Measurements from ENCODE around the gene ECE1. TPM values are rescaled to one million over a fixed set of nuclear protein-coding genes. Genes with fewer than 3 reads are reported as not detected.
A peak's percentile ranks its signal among the peaks of the same experiment; 100 is the strongest.

ECE1 gene
- total and polyA plus RNA-seq, 9 donors: 18.0 to 40.0 (median 33.0) TPM

DNA sequence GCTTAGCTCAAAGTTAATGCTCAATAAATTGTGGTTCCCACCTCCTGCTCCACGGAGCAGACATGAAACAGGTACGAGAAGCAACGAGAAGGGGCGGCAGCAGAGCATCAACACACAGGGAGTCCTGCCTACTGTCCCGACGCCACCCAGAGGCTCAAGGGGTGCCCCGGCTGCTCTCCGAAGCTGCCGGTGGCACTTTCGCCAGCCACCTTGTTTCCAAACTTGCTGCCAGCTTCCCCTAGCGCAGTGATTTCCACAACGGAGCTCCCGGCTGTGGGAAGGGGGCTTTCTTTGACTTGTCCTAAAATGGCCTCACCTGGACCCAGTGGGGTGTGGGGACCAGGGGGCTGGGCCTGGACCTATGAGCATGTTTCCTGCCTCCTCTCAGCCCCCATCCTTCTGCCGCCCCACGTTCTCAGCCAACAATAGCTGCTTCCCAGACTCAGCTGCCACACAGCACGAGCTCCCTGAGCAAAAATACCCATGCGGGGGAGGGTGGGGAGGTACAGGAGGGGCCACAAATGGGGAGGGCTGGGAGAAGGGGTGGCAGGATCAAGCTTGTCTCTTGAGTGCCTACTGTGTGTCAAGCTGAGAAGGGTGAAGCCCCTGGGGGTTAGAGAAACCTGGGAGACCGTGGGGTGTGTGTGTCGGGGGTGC, 35.6 kb upstream of the ECE1 start:
- no peak for DNase-seq
- no peaks in the 10 kb centered on the region for H3K27me3 ChIP-seq (ENCODE audit: control insufficient read depth, insufficient read depth, low read length)
- no peaks in the 10 kb centered on the region for H3K36me3 ChIP-seq (ENCODE audit: control insufficient read depth, insufficient read depth, low read length)
- H3K4me3 ChIP-seq (ENCODE audit: low read length): no peak overlapping the region
- 80% methylated on average over 13 of the region's 19 CpGs for WGBS (ENCODE audit: insufficient coverage)
- H3K9me3 ChIP-seq (replicated peaks; ENCODE audit: control insufficient read depth, low read depth, low read length): no peaks in the 10 kb centered on the region
- peak overlapping the region; percentile 74 for H3K27ac ChIP-seq (ENCODE audit: low read length)
- H3K4me1 ChIP-seq (ENCODE audit: control insufficient read depth, insufficient read depth, low read length): peaks cover 61% of the 10 kb centered on the region

DNA sequence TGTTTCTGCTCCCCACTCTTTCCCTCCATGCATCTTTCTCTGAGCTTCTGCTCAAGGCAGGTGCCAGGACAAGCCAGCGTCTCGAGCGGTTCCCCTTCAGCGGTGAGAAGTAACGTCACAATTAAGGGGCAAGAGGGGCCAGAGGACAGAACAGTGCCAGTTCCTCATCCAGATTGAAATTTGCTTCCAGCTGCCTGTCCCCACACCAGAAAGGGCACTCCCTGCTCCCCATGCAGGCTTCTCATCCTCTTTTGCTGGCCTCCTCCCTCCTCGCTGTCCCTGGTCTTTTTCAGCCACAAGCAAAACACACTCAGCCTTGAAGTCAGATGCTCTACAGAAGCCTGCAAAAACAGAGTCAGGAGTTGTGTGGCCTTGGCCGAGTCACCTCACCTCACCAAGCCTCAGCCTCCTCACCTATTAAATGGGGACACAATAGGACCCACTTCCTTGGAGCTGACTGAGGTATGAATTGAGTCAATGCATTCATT, 35.0 kb upstream of the ECE1 start:
- Histone ChIP-seq H3K36me3 (ENCODE audit: control insufficient read depth, insufficient read depth, low read length) (no peaks in the 10 kb centered on the region), H3K4me1 (ENCODE audit: control insufficient read depth, insufficient read depth, low read length) (peaks cover 67% of the 10 kb centered on the region), H3K27me3 (ENCODE audit: control insufficient read depth, insufficient read depth, low read length) (no peaks in the 10 kb centered on the region), H3K9me3 (replicated peaks; ENCODE audit: control insufficient read depth, low read depth, low read length) (no peaks in the 10 kb centered on the region), H3K27ac (ENCODE audit: low read length) (peak overlapping the region; percentile 74), H3K4me3 (ENCODE audit: low read length) (no peak overlapping the region)
- DNase-seq: no peak
- WGBS (ENCODE audit: insufficient coverage): 70% methylated on average over 2 of the region's 7 CpGs

DNA sequence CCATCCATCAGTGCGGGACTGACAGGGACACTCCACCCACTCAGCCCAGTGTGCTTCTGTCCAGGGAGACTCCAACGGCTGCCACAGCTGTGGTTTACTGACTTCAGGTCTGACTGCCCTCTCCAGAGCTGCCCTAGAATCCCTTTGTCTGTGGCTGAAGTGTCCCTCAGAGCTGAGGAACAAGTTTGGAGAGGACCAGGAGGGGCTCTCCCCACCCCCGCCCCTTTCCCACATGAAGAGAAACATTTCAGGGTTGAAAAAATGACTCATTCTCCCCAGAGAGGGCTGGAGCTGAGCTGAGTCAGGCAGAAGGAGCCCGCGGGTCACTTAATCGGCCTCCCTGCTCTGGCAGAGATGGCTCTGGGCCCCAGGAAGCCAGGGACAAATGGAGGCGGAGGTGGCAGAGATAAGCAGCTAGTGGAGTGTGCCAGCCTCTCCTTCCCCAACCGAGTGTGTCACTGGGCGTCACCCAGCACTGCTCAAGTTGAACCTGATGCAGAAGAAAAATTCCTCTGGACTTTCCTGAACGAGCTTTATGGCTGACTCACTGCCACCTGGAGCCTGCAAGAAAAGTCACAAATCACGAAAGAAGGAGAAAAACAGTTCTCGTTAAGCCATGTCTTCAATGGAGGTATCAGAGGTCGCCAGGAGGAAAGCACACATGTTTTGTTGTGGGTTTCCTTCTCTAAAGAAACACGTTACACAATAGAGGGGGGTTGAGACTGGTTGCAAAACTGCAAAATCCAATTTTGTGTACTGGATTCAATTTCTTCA, 34.3 kb upstream of the ECE1 start:
- Histone ChIP-seq H3K36me3 (ENCODE audit: control insufficient read depth, insufficient read depth, low read length) (no peaks in the 10 kb centered on the region), H3K27ac (ENCODE audit: low read length) (peak overlapping the region; percentile 74), H3K4me3 (ENCODE audit: low read length) (no peak overlapping the region), H3K4me1 (ENCODE audit: control insufficient read depth, insufficient read depth, low read length) (peaks cover 74% of the 10 kb centered on the region), H3K27me3 (ENCODE audit: control insufficient read depth, insufficient read depth, low read length) (no peaks in the 10 kb centered on the region), H3K9me3 (replicated peaks; ENCODE audit: control insufficient read depth, low read depth, low read length) (no peaks in the 10 kb centered on the region)
- WGBS (ENCODE audit: insufficient coverage): 21% methylated on average over 3 of the region's 14 CpGs
- peak; percentile 92 for DNase-seq

DNA sequence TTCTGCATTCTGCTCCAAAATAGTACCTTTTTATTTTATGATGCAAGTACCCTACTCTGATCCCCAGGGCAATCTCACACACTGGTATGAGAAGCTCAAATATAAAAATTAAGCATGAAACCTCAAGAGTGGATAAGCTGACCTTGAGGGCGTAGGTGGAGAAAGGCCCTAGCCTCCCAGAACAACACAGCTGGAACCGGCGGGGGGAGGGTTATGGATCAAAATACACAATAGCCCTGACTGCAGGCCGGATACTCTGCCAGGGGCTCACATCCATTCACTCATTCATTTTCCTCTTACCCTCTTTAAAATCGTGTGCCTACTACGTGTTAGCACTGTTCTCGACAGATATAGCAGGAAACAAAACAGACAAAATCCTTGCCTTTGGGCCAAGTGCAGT, 32.8 kb upstream of the ECE1 start:
- peak overlapping the region; percentile 59 for H3K27ac ChIP-seq (ENCODE audit: low read length)
- no peaks in the 10 kb centered on the region for H3K9me3 ChIP-seq (replicated peaks; ENCODE audit: control insufficient read depth, low read depth, low read length)
- H3K27me3 ChIP-seq (ENCODE audit: control insufficient read depth, insufficient read depth, low read length): no peaks in the 10 kb centered on the region
- no peak for DNase-seq
- H3K4me3 ChIP-seq (ENCODE audit: low read length): no peak overlapping the region
- peaks cover 89% of the 10 kb centered on the region for H3K4me1 ChIP-seq (ENCODE audit: control insufficient read depth, insufficient read depth, low read length)
- no peaks in the 10 kb centered on the region for H3K36me3 ChIP-seq (ENCODE audit: control insufficient read depth, insufficient read depth, low read length)
- WGBS (ENCODE audit: insufficient coverage): no CpG with 5 or more reads among the region's 7 CpGs

DNA sequence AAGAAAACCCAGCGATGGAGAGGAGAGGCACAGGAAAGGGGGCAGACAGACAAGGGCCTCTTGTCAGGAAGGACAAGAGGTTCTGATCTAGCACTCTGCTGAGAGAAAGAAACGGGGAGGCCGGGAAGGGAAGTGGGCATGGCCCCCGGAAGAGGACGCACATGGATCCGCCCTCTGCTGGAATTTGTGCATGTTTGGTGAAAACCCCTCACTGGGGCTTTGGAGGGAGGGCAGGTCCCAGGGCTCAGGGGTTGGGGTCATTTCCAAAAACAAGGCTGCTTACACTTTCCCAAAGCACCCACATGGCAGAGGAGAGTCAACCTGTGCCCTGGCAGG, 32.4 kb upstream of the ECE1 start:
- no peaks in the 10 kb centered on the region for H3K27me3 ChIP-seq (ENCODE audit: control insufficient read depth, insufficient read depth, low read length)
- H3K27ac ChIP-seq (ENCODE audit: low read length): peak overlapping the region; percentile 59
- H3K4me3 ChIP-seq (ENCODE audit: low read length): no peak overlapping the region
- no peak for DNase-seq
- H3K36me3 ChIP-seq (ENCODE audit: control insufficient read depth, insufficient read depth, low read length): no peaks in the 10 kb centered on the region
- 27% methylated on average over 6 of the region's 6 CpGs for WGBS (ENCODE audit: insufficient coverage)
- H3K9me3 ChIP-seq (replicated peaks; ENCODE audit: control insufficient read depth, low read depth, low read length): no peaks in the 10 kb centered on the region
- peaks cover 93% of the 10 kb centered on the region for H3K4me1 ChIP-seq (ENCODE audit: control insufficient read depth, insufficient read depth, low read length)

DNA sequence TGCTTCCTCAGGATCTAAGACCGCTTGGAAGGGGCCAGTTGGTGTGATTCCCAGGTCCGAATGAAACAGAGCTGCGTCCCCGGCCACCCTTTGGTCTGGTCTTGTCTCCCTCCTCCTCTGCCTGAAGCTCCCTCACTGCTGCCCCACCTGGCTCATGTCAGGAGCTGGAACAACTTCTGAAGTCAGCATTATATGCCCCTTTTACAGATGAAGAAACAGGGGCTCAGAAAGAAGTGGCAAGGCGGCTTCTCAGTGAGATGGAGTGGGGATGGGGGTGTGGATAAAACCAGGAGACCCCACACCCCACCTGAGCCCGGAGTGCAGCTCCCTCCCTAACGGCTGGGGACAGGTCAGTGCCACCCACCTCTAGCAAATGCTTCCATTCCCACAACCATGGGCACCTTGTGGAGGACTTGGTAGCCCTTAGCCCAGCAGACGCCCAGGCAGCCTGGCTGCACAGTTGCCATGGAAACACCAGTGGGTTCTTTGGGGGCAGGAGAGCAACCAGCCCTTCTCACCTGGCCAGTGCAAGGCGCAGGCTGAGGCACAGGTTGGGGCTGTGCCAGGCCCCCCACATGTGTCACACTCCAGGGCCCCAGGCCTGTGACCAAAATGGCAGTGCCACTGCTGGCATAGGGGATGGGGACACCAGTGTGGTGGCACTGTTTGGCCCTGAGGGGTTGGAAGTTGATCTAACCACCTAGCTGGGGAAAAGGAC, 31.9 kb upstream of the ECE1 start:
- no peak overlapping the region for H3K4me3 ChIP-seq (ENCODE audit: low read length)
- no peak overlapping the region for H3K27ac ChIP-seq (ENCODE audit: low read length)
- no peaks in the 10 kb centered on the region for H3K27me3 ChIP-seq (ENCODE audit: control insufficient read depth, insufficient read depth, low read length)
- WGBS (ENCODE audit: insufficient coverage): 81% methylated on average over 7 of the region's 9 CpGs
- no peaks in the 10 kb centered on the region for H3K36me3 ChIP-seq (ENCODE audit: control insufficient read depth, insufficient read depth, low read length)
- peaks cover 93% of the 10 kb centered on the region for H3K4me1 ChIP-seq (ENCODE audit: control insufficient read depth, insufficient read depth, low read length)
- DNase-seq: no peak
- H3K9me3 ChIP-seq (replicated peaks; ENCODE audit: control insufficient read depth, low read depth, low read length): no peaks in the 10 kb centered on the region

DNA sequence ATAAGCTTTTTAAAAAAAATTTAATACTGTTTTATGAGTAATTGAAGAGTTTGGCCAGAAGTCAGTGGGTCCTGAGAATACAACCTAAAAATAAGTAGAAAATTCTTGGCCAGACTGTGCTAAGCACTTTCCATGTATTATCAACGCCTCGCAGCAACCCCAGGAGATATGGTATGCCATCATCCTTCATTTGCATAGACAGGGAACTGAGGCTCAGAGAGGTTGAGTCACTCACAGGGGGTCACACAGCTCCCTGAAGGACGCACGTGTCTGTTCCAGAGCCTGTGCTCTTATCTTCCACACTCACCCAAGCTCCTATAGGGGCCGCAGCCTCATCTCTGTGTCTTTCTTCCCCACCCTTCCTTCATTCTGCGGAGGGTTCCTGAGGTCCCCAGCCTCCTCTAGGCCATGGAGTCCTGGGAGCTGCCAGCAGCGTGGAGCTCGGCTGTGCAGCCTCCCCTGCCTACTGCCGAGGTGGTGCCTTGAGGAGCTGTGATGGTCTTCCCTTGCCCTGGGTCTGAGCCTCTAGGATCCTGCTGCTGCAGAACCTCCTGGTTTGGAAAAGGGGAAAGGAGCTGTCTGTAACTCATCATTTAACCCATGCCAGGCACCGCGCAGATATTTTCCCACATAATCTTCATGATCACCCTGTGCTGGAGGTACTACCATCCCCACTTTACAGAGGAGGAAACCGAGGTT, 30.3 kb upstream of the ECE1 start:
- 64% methylated on average over 7 of the region's 12 CpGs for WGBS (ENCODE audit: insufficient coverage)
- Histone ChIP-seq H3K36me3 (ENCODE audit: control insufficient read depth, insufficient read depth, low read length) (no peaks in the 10 kb centered on the region), H3K27me3 (ENCODE audit: control insufficient read depth, insufficient read depth, low read length) (no peaks in the 10 kb centered on the region), H3K9me3 (replicated peaks; ENCODE audit: control insufficient read depth, low read depth, low read length) (no peaks in the 10 kb centered on the region), H3K27ac (ENCODE audit: low read length) (no peak overlapping the region), H3K4me1 (ENCODE audit: control insufficient read depth, insufficient read depth, low read length) (peaks cover 81% of the 10 kb centered on the region), H3K4me3 (ENCODE audit: low read length) (no peak overlapping the region)
- DNase-seq: no peak

DNA sequence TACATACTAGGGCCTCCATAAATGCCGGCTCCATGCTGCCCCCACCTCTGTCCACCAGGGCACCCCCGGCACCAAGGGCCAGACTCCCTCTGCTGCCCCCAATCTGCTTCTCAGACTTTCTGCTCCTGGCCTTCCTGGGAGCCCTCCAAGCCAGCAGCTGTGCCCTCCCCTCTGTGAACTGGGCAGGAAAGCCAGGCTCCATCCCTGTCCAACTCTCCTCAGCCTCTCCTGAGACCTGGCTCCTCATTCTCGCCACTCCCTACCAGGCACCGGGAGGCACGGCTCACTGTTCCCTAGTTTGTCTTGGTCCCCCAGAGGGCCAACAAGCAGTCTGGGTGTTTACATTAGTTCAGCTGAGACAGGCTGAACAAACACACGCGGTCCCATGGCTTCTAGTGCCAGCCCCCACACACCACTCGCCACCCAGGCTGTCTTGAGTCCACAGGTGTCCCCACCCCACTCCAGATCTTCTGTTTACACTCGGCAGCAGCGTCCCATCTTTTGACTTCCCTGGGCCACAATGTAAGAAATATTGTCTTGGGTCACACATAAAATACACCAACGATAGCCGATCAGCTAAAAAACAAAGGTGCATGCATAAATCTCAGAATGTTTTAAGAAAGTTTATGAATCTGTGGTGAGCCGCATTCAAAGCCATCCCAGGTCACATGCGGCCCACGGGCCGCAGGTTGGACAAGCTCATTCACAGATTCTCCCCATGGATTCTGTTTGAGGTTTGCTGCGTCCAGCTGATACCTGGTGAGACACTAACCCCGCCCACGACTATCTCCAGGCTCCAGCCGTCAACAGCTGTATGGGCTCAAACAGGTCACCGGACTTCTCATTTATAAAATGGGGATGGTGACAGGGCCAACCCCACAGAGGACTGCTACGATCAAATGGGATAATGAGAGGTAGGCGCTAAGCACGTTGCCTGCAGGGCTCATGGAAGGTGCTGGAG, 29.5 kb upstream of the ECE1 start:
- Histone ChIP-seq H3K9me3 (replicated peaks; ENCODE audit: control insufficient read depth, low read depth, low read length) (no peaks in the 10 kb centered on the region), H3K27ac (ENCODE audit: low read length) (peak overlapping the region; percentile 77), H3K27me3 (ENCODE audit: control insufficient read depth, insufficient read depth, low read length) (no peaks in the 10 kb centered on the region), H3K4me1 (ENCODE audit: control insufficient read depth, insufficient read depth, low read length) (peaks cover 72% of the 10 kb centered on the region), H3K36me3 (ENCODE audit: control insufficient read depth, insufficient read depth, low read length) (no peaks in the 10 kb centered on the region), H3K4me3 (ENCODE audit: low read length) (no peak overlapping the region)
- WGBS (ENCODE audit: insufficient coverage): 60% methylated on average over 16 of the region's 24 CpGs
- DNase-seq: no peak

DNA sequence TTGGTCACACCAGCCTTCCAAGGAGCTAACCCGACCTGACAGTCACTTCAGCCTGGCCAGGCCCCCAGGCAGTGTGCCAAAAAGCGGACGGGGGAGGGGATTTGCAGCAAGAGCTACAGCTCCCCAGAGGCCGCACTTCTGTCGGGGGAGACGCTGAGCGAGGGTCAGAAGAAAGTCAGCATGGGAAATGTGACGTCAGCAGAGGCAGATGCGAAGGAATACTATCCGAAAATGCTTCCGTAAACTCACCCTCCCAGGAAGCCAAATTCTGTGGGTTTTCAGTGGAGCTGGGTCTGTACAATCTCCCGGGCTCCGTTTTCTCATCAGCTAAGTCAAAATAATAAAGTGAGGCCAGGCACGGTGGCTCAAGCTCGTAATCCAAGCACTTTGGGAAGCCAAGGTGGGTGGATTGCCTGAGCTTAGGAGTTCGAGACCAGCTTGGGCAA, 28.5 kb upstream of the ECE1 start:
- Histone ChIP-seq H3K27ac (ENCODE audit: low read length) (peak overlapping the region; percentile 77), H3K4me3 (ENCODE audit: low read length) (no peak overlapping the region), H3K9me3 (replicated peaks; ENCODE audit: control insufficient read depth, low read depth, low read length) (no peaks in the 10 kb centered on the region), H3K36me3 (ENCODE audit: control insufficient read depth, insufficient read depth, low read length) (no peaks in the 10 kb centered on the region), H3K27me3 (ENCODE audit: control insufficient read depth, insufficient read depth, low read length) (no peaks in the 10 kb centered on the region), H3K4me1 (ENCODE audit: control insufficient read depth, insufficient read depth, low read length) (peaks cover 68% of the 10 kb centered on the region)
- WGBS (ENCODE audit: insufficient coverage): 24% methylated on average over 10 of the region's 16 CpGs
- peak; percentile 93 for DNase-seq

All from muscle of leg (tissue), 11 donors.